Breast epithelium (tissue), 4 donors: ENCODE measurements around the gene DYNC1I2. TPM values are rescaled to one million over a fixed set of nuclear protein-coding genes. Genes with fewer than 3 reads are reported as not detected.

Experiments used
- DNase-seq, 2 donors: peaks; one replicate each; pipeline ENCODE4 v3.0.0-alpha.2; 2019; ENCODE audit warnings: low spot score in 2 of 2
- H3K27ac ChIP-seq, 2 donors: fragments of 200-600 bp; sonication (generic) in 1 of 2; one replicate each; pipeline ENCODE4 v1.5.1; 2016 to 2019; ENCODE audit warnings: mild to moderate bottlenecking in 1 of 2
- H3K27me3 ChIP-seq, 2 donors: fragments of 200-600 bp; sonication (generic) in 1 of 2; one replicate each; pipeline versions ENCODE4 v1.5.1 to v1.6.0; 2017 to 2019; ENCODE audit warnings: control low read depth in 1 of 2, mild to moderate bottlenecking in 1 of 2
- H3K36me3 ChIP-seq: fragments of 200-600 bp; one replicate; pipeline ENCODE4 v1.5.1; 2019
- H3K4me1 ChIP-seq, 2 donors: fragments of 200-600 bp; sonication (generic); one replicate each; pipeline ENCODE4 v1.5.1; 2016 to 2019; ENCODE audit warnings: control low read depth in 1 of 2
- H3K4me3 ChIP-seq, 3 donors: fragments of 200-600 bp; sonication (generic); 1 replicate in 2 of 3; 2 replicates in 1 of 3; pipeline ENCODE4 v1.5.1; 2016 to 2019; ENCODE audit warnings: mild to moderate bottlenecking in 3 of 3, moderate library complexity in 2 of 3
- H3K9me3 ChIP-seq, 2 donors: fragments of 200-600 bp; sonication (generic) in 1 of 2; one replicate each; pipeline ENCODE4 v1.5.1; 2016 to 2019; ENCODE audit warnings: control low read depth in 1 of 2
- POLR2A ChIP-seq: fragments of 450-650 bp; IDR thresholded peaks from one replicate; pipeline ENCODE4 v1.6.1; 2016; ENCODE audit warnings: antibody characterized with exemption, mild to moderate bottlenecking, moderate library complexity
- POLR2AphosphoS5 ChIP-seq, 3 donors: sonication (generic); formaldehyde crosslinking; IDR thresholded peaks; one replicate each; pipeline ENCODE4 v1.6.1; 2017; ENCODE audit warnings: antibody characterized with exemption in 3 of 3
- intact Hi-C: fragments of 100-400 bp; cut with DNase I; formaldehyde crosslinking; loops from one replicate; pipeline ENCODE4 v1.15.1; 2023; ENCODE audit warnings: low total_unique reads
- total RNA-seq, 3 donors: library from RNA; depleted of rRNA; stranded (reverse); fragments of >200 nt; gene quantifications; one replicate each; pipeline ENCODE4 v1.1.0, GENCODE V29; 2016
- TF ChIP-seq, protein P1 (sequence below), 3 donors: fragments of 450-650 bp; IDR thresholded peaks; one replicate each; pipeline ENCODE4 v1.5.1; 2016 to 2017; ENCODE audit warnings: antibody characterized with exemption in 3 of 3, mild to moderate bottlenecking in 3 of 3, moderate library complexity in 3 of 3

DYNC1I2 gene
- total RNA-seq, 3 donors from 2014 or later: 98.9 to 126 (median 125) TPM

DNA sequence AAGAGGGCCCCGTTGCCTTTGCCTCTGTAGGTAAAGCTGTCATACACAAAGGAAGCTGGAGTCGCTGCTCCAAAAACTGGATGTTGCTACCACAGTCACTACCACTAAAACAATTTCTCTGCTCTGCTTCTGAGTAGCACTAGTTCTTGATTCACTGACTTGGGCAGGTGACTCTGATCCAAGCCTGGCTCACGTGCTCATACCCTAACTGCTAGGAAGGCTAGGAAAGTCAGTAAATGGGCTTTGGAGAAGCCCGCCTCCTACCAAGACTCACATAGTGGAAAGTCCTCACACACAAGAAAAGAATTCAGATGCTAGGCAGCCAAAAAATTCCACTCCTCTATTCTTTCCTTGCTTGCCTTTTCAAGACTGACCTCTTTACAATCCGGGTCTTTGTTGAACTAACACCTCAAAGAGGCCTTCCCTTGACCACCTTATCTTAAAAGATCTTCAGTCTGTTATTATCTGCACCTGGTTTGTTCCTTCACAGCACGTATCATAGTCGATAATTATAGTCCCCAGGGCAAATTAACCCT lies 11.4 kb upstream of the DYNC1I2 start:
- no peaks in the 10 kb centered on the region for H3K4me1 ChIP-seq
- H3K27ac ChIP-seq: no peak overlapping the region
- H3K4me3 ChIP-seq: no peak overlapping the region
- H3K27me3 ChIP-seq: no peaks in the 10 kb centered on the region
- H3K9me3 ChIP-seq: no peaks in the 10 kb centered on the region
- TF ChIP-seq POLR2AphosphoS5 (IDR thresholded peaks at IDR 0.05) (no peak), POLR2A (no peak)
- TF ChIP-seq, protein P1, sequence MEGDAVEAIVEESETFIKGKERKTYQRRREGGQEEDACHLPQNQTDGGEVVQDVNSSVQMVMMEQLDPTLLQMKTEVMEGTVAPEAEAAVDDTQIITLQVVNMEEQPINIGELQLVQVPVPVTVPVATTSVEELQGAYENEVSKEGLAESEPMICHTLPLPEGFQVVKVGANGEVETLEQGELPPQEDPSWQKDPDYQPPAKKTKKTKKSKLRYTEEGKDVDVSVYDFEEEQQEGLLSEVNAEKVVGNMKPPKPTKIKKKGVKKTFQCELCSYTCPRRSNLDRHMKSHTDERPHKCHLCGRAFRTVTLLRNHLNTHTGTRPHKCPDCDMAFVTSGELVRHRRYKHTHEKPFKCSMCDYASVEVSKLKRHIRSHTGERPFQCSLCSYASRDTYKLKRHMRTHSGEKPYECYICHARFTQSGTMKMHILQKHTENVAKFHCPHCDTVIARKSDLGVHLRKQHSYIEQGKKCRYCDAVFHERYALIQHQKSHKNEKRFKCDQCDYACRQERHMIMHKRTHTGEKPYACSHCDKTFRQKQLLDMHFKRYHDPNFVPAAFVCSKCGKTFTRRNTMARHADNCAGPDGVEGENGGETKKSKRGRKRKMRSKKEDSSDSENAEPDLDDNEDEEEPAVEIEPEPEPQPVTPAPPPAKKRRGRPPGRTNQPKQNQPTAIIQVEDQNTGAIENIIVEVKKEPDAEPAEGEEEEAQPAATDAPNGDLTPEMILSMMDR (IDR thresholded peaks at IDR 0.05): no peak
- intact Hi-C loops: no loop called here
- no peaks in the 10 kb centered on the region for H3K36me3 ChIP-seq
- no peak for DNase-seq

DNA sequence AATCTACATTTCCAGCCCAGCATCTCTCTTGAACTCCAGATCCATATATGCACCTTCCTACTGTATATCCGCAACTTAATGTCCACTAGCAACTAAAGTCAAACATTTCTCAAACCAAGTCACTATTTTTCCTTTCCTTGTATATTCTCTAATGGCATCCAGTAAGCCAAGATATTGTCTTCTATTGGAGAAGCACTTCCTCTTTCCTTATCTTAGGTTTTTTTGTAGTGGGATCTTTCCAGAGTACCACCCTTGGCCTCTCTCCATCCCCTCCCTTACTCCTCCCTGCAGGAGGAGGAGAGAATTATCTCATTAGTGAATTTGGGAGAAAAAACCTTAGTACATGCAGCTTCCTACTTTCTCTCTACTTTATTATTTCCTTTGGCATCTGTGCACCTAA lies 8.7 kb upstream of the DYNC1I2 start:
- H3K27me3 ChIP-seq: no peaks in the 10 kb centered on the region
- H3K9me3 ChIP-seq: no peaks in the 10 kb centered on the region
- H3K4me1 ChIP-seq: no peaks in the 10 kb centered on the region
- no peak overlapping the region for H3K4me3 ChIP-seq
- H3K27ac ChIP-seq: no peak overlapping the region
- H3K36me3 ChIP-seq: no peaks in the 10 kb centered on the region
- intact Hi-C loops: no loop called here
- TF ChIP-seq POLR2AphosphoS5 (IDR thresholded peaks at IDR 0.05): no peak
- TF ChIP-seq, protein P1 (IDR thresholded peaks at IDR 0.05): no peak
- TF ChIP-seq POLR2A: no peak
- DNase-seq: no peak

DNA sequence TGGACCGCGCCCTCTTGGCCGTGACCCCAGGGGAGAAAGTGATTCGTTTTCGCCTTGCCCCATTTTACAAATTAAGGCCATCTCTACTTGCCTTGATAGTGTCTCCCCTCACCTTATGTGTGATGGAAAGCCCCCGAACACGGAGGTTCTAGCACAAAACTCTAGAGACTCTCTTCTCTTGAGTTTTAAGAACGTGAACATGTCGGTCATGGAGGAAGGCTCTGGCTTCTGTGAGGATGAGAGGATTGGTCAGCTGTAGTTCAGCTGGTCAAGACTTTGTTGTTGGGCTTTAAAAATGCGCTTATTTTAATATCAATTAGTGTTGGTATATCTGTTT lies 828 bp downstream of the DYNC1I2 start:
- DNase-seq: no peak
- Histone ChIP-seq H3K4me1 (no peaks in the 10 kb centered on the region), H3K27ac (peak overlapping the region; percentile 86 to 88), H3K36me3 (peaks cover 4% of the 10 kb centered on the region), H3K4me3 (peak overlapping the region; percentile 71 to 80 (median 72)), H3K9me3 (no peaks in the 10 kb centered on the region), H3K27me3 (no peaks in the 10 kb centered on the region)
- intact Hi-C loops: no loop called here
- TF ChIP-seq POLR2A (no peak), POLR2AphosphoS5 (IDR thresholded peaks at IDR 0.05) (no peak)
- TF ChIP-seq, protein P1 (IDR thresholded peaks at IDR 0.05): no peak

DNA sequence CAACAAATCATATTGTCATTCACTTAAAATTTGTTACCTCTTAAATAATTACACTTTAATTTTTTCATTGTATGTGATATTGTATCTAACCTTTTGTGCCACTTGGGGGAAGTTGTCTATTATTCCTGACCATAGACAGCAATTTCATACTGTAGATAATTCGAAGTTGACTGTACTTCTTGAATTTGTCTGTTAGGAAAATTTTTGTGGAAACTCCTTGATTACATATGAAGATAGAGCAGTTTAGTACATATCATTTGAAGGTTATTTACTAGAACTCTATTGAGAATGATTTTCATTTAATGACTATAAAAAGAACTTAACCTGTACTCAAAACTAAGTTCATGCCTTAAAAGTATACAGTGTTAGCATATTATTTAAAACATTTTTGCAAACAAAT lies 5.1 kb downstream of the DYNC1I2 start:
- H3K4me3 ChIP-seq: no peak overlapping the region
- no peaks in the 10 kb centered on the region for H3K9me3 ChIP-seq
- DNase-seq: no peak
- TF ChIP-seq POLR2A (no peak), POLR2AphosphoS5 (IDR thresholded peaks at IDR 0.05) (no peak)
- TF ChIP-seq, protein P1 (IDR thresholded peaks at IDR 0.05): no peak
- H3K4me1 ChIP-seq: no peaks in the 10 kb centered on the region
- no peaks in the 10 kb centered on the region for H3K27me3 ChIP-seq
- intact Hi-C loops: no loop called here
- peaks cover 4% of the 10 kb centered on the region for H3K36me3 ChIP-seq
- no peak overlapping the region for H3K27ac ChIP-seq

DNA sequence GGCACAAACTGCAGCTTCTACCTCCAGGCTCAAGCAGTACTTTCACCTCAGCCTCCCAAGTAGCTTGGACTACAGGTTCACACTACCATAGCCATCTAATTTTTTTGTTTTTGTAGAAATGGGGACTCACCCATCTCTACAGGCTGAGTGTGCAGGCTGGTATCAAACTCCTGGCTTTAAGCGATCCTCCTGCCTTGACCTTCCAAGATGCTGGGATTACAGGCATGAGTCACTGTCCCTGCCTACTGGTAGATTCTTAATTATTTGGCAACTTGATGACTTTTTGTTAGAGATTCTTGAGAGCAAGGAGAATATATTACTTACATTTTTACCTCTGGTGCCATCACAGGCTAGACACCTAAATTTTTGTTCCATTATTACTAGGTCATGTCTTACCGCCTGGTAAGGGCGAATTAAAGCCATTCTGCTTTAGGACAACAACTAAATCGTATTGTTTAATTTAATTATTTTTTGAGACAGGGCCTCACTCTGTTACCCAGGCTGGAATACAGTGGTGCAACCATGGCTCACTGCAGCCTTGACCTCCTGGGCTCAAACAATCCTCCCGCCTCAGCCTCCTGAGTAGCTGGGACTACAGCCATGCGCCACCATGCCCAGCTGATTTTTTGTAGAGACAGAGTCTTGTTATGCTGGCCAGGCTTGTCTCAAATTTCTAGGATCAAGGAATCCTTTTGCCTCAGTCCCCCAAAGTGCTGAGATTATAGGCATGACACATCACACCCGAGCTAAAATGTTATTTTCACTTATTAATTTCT lies 15.7 kb downstream of the DYNC1I2 start:
- no peak overlapping the region for H3K27ac ChIP-seq
- H3K9me3 ChIP-seq: no peaks in the 10 kb centered on the region
- H3K4me3 ChIP-seq: no peak overlapping the region
- H3K36me3 ChIP-seq: no peaks in the 10 kb centered on the region
- intact Hi-C loops: no loop called here
- no peak for DNase-seq
- TF ChIP-seq, protein P1 (IDR thresholded peaks at IDR 0.05): no peak
- TF ChIP-seq POLR2A (no peak), POLR2AphosphoS5 (IDR thresholded peaks at IDR 0.05) (no peak)
- H3K4me1 ChIP-seq: peaks cover 0 to 8% of the 10 kb centered on the region in 2 donors
- no peaks in the 10 kb centered on the region for H3K27me3 ChIP-seq
